G401 (cell line): Measurements from ENCODE around the gene TYW5. TPM values are rescaled to one million over a fixed set of nuclear protein-coding genes. Genes with fewer than 3 reads are reported as not detected.
A peak's percentile ranks its signal among the peaks of the same experiment; 100 is the strongest.

ENCODE experiments used
- DNase-seq: peaks from one replicate; pipeline ENCODE4 v3.0.0-alpha.2; 2015; ENCODE audit warnings: low spot score
- in situ Hi-C: cut with HindIII; loops from 2 replicates; pipeline ENCODE4 v1.10.0; 2016; ENCODE audit warnings: low sequenced_read_pairs, mixed read lengths
- total RNA-seq: library from RNA; depleted of rRNA; stranded (reverse); fragments of >200 nt; shearing (Covaris generic); gene quantifications from 2 replicates; pipeline ENCODE4 v1.2.3, GENCODE V29; 2014

TYW5 gene
- total RNA-seq, 1 experiment from 2014 or later = 7.4 TPM

- DNase-seq = no peak
- in situ Hi-C loops = no loop called here
Observed at GRCh38 chr2:199979398-199979797, 24.1 kb upstream of the TYW5 start.

GRCh38 chr2:199977984-199978415, 22.7 kb upstream of the TYW5 start:
- in situ Hi-C loops = no loop called here
- DNase-seq = no peak

GRCh38 chr2:199975273-199975895, 20.1 kb upstream of the TYW5 start:
- in situ Hi-C loops = no loop called here
- no peak for DNase-seq

- DNase-seq = peak; percentile 60
- in situ Hi-C loops = no loop called here
Observed at GRCh38 chr2:199973703-199974102, 18.4 kb upstream of the TYW5 start.

- in situ Hi-C loops = no loop called here
Observed at GRCh38 chr2:199972088-199972626, 16.9 kb upstream of the TYW5 start.

GRCh38 chr2:199968126-199968525, 12.8 kb upstream of the TYW5 start:
- in situ Hi-C loops = no loop called here
- DNase-seq = no peak

More at GRCh38 chr2:199972088-199972626, 16.9 kb upstream of the TYW5 start:
- no peak for DNase-seq

- no peak for DNase-seq
- in situ Hi-C loops = no loop called here
Observed at GRCh38 chr2:199966976-199967375, 11.7 kb upstream of the TYW5 start.

GRCh38 chr2:199966405-199966804, 11.1 kb upstream of the TYW5 start:
- DNase-seq = no peak
- in situ Hi-C loops = no loop called here

GRCh38 chr2:199962203-199962602, 6.9 kb upstream of the TYW5 start:
- in situ Hi-C loops = no loop called here
- DNase-seq = no peak

GRCh38 chr2:199958014-199958413, 2.7 kb upstream of the TYW5 start:
- in situ Hi-C loops = no loop called here
- no peak for DNase-seq

GRCh38 chr2:199956062-199956380, 730 bp upstream of the TYW5 start:
- in situ Hi-C loops = no loop called here
- no peak for DNase-seq

- no peak for DNase-seq
Observed at GRCh38 chr2:199955007-199955338, 318 bp downstream of the TYW5 start.

GRCh38 chr2:199951023-199951422, 4.3 kb downstream of the TYW5 start:
- no peak for DNase-seq
- in situ Hi-C loops = no loop called here

More at GRCh38 chr2:199955007-199955338, 318 bp downstream of the TYW5 start:
- in situ Hi-C loops = no loop called here

- in situ Hi-C loops = no loop called here
- DNase-seq = no peak
Observed at GRCh38 chr2:199950396-199950795, 4.9 kb downstream of the TYW5 start.

- in situ Hi-C loops = no loop called here
- no peak for DNase-seq
Observed at GRCh38 chr2:199946836-199947235, 8.5 kb downstream of the TYW5 start.

- in situ Hi-C loops = no loop called here
- DNase-seq = no peak
Observed at GRCh38 chr2:199946196-199946595, 9.1 kb downstream of the TYW5 start.

GRCh38 chr2:199943373-199943772, 11.9 kb downstream of the TYW5 start:
- in situ Hi-C loops = no loop called here
- no peak for DNase-seq

GRCh38 chr2:199940373-199940772, 14.9 kb downstream of the TYW5 start:
- in situ Hi-C loops = no loop called here
- no peak for DNase-seq

GRCh38 chr2:199936554-199936953, 18.7 kb downstream of the TYW5 start:
- in situ Hi-C loops = no loop called here
- no peak for DNase-seq

- no peak for DNase-seq
- in situ Hi-C loops = no loop called here
Observed at GRCh38 chr2:199933466-199933865, 21.8 kb downstream of the TYW5 start.

GRCh38 chr2:199932312-199932855, 22.9 kb downstream of the TYW5 start:
- DNase-seq = peak; percentile 58
- in situ Hi-C loops = no loop called here
